HG03469 (cell line): ENCODE data around the gene LMBR1.
A peak's percentile ranks its signal among the peaks of the same experiment; 100 is the strongest.
"Not testable (repeated sequence)": the region's sequence is repeated elsewhere in the genome, so short reads cannot be mapped to it uniquely, and the experiment has no call there.

ENCODE experiments used
- ATAC-seq: cut with Tn5 transposase; IDR thresholded peaks from one replicate; pipeline ENCODE4 v1.9.1; 2021; ENCODE audit warnings: mild to moderate bottlenecking, moderate library complexity, moderate number of reproducible peaks; ENCODE audit not compliant: unreplicated experiment

The LMBR1 gene

GRCh38 chr7:156666368-156667109 lies 226.4 kb downstream of the LMBR1 start:
- ATAC-seq = no peak

GRCh38 chr7:156665101-156665500 lies 227.9 kb downstream of the LMBR1 start:
- ATAC-seq = no peak

GRCh38 chr7:156662277-156662676 lies 230.7 kb downstream of the LMBR1 start:
- ATAC-seq = no peak

- ATAC-seq = no peak
These were observed 231.3 kb downstream of the LMBR1 start for GRCh38 chr7:156661637-156662036.

GRCh38 chr7:156659961-156660360 lies 233.0 kb downstream of the LMBR1 start:
- ATAC-seq = no peak

- ATAC-seq = no peak
These were observed 233.8 kb downstream of the LMBR1 start for GRCh38 chr7:156659203-156659602.

- no peak for ATAC-seq
These were observed 235.3 kb downstream of the LMBR1 start for GRCh38 chr7:156657681-156658080.

- ATAC-seq = no peak
These were observed 236.4 kb downstream of the LMBR1 start for GRCh38 chr7:156656598-156656997.

GRCh38 chr7:156655983-156656382 lies 237.0 kb downstream of the LMBR1 start:
- no peak for ATAC-seq

- ATAC-seq = no peak
These were observed 237.7 kb downstream of the LMBR1 start for GRCh38 chr7:156655251-156655650.

- ATAC-seq = no peak
These were observed 238.3 kb downstream of the LMBR1 start for GRCh38 chr7:156654511-156655234.

- ATAC-seq = no peak
These were observed 240.0 kb downstream of the LMBR1 start for GRCh38 chr7:156652886-156653568.

- ATAC-seq = no peak
These were observed 241.5 kb downstream of the LMBR1 start for GRCh38 chr7:156651474-156651873.

- ATAC-seq = no peak
These were observed 242.9 kb downstream of the LMBR1 start for GRCh38 chr7:156650042-156650441.

GRCh38 chr7:156647330-156647729 lies 245.7 kb downstream of the LMBR1 start:
- ATAC-seq = not testable (repeated sequence)

GRCh38 chr7:156642306-156643045 lies 250.5 kb downstream of the LMBR1 start:
- ATAC-seq = no peak

GRCh38 chr7:156640949-156641485 lies 252.0 kb downstream of the LMBR1 start:
- peak; percentile 30 for ATAC-seq

- ATAC-seq = peak; percentile 70
These were observed 252.6 kb downstream of the LMBR1 start, which contains the start of gene RNF32 for GRCh38 chr7:156640257-156640948. Gene RNF32 (plus strand): TSS chr7:156640774. CDS start chr7:156643878, 3,104 bp downstream.

- no peak for ATAC-seq
These were observed 253.3 kb downstream of the LMBR1 start for GRCh38 chr7:156639426-156640256.
